Mammary epithelial cell (primary cell): ENCODE measurements around the gene NCAPG2.

Experiments used
- EZH2 ChIP-seq: IDR thresholded peaks from 2 replicates; pipeline ENCODE4 v1.6.1; 2012; ENCODE audit warnings: low read length, inconsistent platforms, borderline replicate concordance
- TF ChIP-seq, protein P1 (sequence below), 2 donors: IDR thresholded peaks in 1 of 2; conservative IDR thresholded peaks in 1 of 2; 2 replicates each; pipeline ENCODE4 v1.5.1; 2011 to 2012; ENCODE audit warnings: inconsistent platforms in 2 of 2, low read length in 2 of 2, mild to moderate bottlenecking in 2 of 2, control low read depth in 1 of 2, low read depth in 1 of 2; ENCODE audit not compliant: insufficient read depth in 1 of 2; ENCODE audit errors: extremely low read depth in 1 of 2

DNA sequence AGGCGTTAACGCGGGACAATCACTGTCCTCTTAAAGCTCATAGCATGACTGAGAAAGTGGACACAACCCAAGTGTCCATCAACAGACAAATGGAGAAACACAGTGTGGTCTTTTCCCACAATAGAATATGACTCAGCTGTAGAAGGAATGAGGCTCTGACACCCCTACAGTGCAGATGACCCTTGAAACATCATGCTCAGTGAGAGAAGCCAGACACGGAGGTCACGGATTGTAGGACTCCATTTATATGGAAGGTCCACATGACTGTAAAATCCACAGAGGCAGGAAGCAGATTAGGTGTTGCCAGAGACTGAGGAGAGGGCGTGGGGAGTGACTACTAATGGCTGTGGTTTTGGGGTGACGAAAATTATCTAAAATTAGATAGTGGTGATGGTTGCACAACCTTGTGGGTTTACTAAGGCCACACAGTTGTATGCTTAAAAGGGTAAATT, 6.1 kb upstream of the NCAPG2 start:
- TF ChIP-seq, protein P1, sequence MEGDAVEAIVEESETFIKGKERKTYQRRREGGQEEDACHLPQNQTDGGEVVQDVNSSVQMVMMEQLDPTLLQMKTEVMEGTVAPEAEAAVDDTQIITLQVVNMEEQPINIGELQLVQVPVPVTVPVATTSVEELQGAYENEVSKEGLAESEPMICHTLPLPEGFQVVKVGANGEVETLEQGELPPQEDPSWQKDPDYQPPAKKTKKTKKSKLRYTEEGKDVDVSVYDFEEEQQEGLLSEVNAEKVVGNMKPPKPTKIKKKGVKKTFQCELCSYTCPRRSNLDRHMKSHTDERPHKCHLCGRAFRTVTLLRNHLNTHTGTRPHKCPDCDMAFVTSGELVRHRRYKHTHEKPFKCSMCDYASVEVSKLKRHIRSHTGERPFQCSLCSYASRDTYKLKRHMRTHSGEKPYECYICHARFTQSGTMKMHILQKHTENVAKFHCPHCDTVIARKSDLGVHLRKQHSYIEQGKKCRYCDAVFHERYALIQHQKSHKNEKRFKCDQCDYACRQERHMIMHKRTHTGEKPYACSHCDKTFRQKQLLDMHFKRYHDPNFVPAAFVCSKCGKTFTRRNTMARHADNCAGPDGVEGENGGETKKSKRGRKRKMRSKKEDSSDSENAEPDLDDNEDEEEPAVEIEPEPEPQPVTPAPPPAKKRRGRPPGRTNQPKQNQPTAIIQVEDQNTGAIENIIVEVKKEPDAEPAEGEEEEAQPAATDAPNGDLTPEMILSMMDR (conservative IDR thresholded peaks at IDR 0.05 in 1 of 2, IDR thresholded peaks at IDR 0.05 in 1 of 2; ENCODE audit: extremely low read depth in 1 of 2, insufficient read depth in 1 of 2, low read depth in 1 of 2, low read length in 2 of 2), result no peak
- TF ChIP-seq EZH2, result no peak
